ENCODE results near the gene GPD2. TPM values are rescaled to one million over a fixed set of nuclear protein-coding genes. Genes with fewer than 3 reads are reported as not detected.

GPD2 gene
- total and polyA plus RNA-seq, 10 of the 15 experiments (the other 5 are each of a cell fraction or from before 2014, with no cell fraction given), result 10.0 to 73.5 (median 43.4) TPM

GRCh38 chr2:156574112-156574511 is 137.9 kb downstream of the GPD2 start:
- Histone ChIP-seq H2AFZ (ENCODE audit: control insufficient read depth, low read depth, low read length) (no peak overlapping the region), H3K9ac (ENCODE audit: control insufficient read depth, insufficient read depth, low read length) (no peak overlapping the region), H3K9me3 (replicated peaks; ENCODE audit: control insufficient read depth, insufficient read depth, low read length) (no peaks in the 10 kb centered on the region), H3K4me2 (ENCODE audit: control insufficient read depth, insufficient read depth) (peak overlapping the region; percentile 66), H3K27ac (ENCODE audit: control insufficient read depth, insufficient read depth) (peak overlapping the region; percentile 18; the same call in 1 of the 2 replicates), H3K36me3 (ENCODE audit: control insufficient read depth in 2 of 2, insufficient read depth in 2 of 2, low read length in 1 of 2) (peaks cover 0 to 13% of the 10 kb centered on the region in 2 experiments; a peak in 1 of 4 replicates), H4K20me1 (ENCODE audit: control insufficient read depth, insufficient read depth) (no peaks in the 10 kb centered on the region), H3K4me3 (no peak overlapping the region), H3K79me2 (ENCODE audit: control insufficient read depth, insufficient read depth, low read length) (no peaks in the 10 kb centered on the region), H3K4me1 (ENCODE audit: control insufficient read depth, insufficient read depth, low read length) (peaks cover 10% of the 10 kb centered on the region; the same call in 1 of the 2 replicates), H3K27me3 (replicated peaks in 1 of 2; ENCODE audit: control insufficient read depth in 2 of 2, insufficient read depth in 2 of 2, low read length in 1 of 2) (no peaks in the 10 kb centered on the region)
- FAIRE-seq (no peak), DNase-seq (ENCODE audit: low read depth, low spot score) (no peak), ATAC-seq (peak; percentile 59)
- intact Hi-C loops (cut with micrococcal nuclease; ENCODE audit: unreplicated experiment), result no loop called here
- TF ChIP-seq CBX5 (IDR thresholded peaks at IDR 0.05; ENCODE audit: low read depth) (no peak), RUNX3 (IDR thresholded peaks at IDR 0.05; ENCODE audit: low read length) (peak; percentile 20; the same call in 1 of the 2 replicates)
- RAD21 ChIA-PET (ENCODE audit: unreplicated experiment), result interaction anchor here (0.7 to 2.9 kb wide), 13 partner anchors 10 to 240 kb away, joined by 3 to 22 read pairs (median 5); partner anchors contain the start of gene GPD2
- no TSS peak for BruUV-seq (replicated peaks)
- POLR2A ChIA-PET, result interaction anchor here (0.5 to 1.4 kb wide), 5 partner anchors 35 to 1080 kb away, joined by 3 read pairs; no protein-coding TSS in a partner anchor
- SMC1A ChIA-PET (ENCODE audit: uncharacterized antibody, unreplicated experiment), result interaction anchor here (0.6 to 5.7 kb wide), 20 partner anchors 8 to 239 kb away, joined by 3 to 39 read pairs (median 8); no protein-coding TSS in a partner anchor
- in situ Hi-C loops (cut with MboI), result no loop called here
- CTCF ChIA-PET, result interaction anchor here (1.0 to 3.1 kb wide), 7 partner anchors 14 to 239 kb away, joined by 3 to 21 read pairs (median 4); no protein-coding TSS in a partner anchor

- no peak overlapping the region for H3K4me2 ChIP-seq (ENCODE audit: control insufficient read depth, insufficient read depth)
- intact Hi-C loops (cut with micrococcal nuclease; ENCODE audit: unreplicated experiment), result no loop called here
- no peaks in the 10 kb centered on the region for H3K27me3 ChIP-seq (replicated peaks in 1 of 2; ENCODE audit: control insufficient read depth in 2 of 2, insufficient read depth in 2 of 2, low read length in 1 of 2)
- no peak overlapping the region for H3K9ac ChIP-seq (ENCODE audit: control insufficient read depth, insufficient read depth, low read length)
- RAD21 ChIA-PET (ENCODE audit: unreplicated experiment), result no interaction called here
- SMC1A ChIA-PET (ENCODE audit: uncharacterized antibody, unreplicated experiment), result interaction anchor here (1.6 to 5.7 kb wide), 2 partner anchors 13 to 241 kb away, joined by 7 to 39 read pairs; no protein-coding TSS in a partner anchor
- POLR2A ChIA-PET, result no interaction called here
- H4K20me1 ChIP-seq (ENCODE audit: control insufficient read depth, insufficient read depth), result no peaks in the 10 kb centered on the region
- WGBS (ENCODE audit: insufficient coverage, insufficient replicate concordance, low lambda C conversion rate, missing lambda C conversion rate), result 67% methylated on average over 3 of the region's 3 CpGs
- H3K9me3 ChIP-seq (replicated peaks; ENCODE audit: control insufficient read depth, insufficient read depth, low read length), result no peaks in the 10 kb centered on the region
- CTCF ChIA-PET, result no interaction called here
- DNase-seq (ENCODE audit: low read depth, low spot score) (no peak), ATAC-seq (no peak), FAIRE-seq (no peak)
- BruUV-seq (replicated peaks), result no TSS peak
- H3K27ac ChIP-seq (ENCODE audit: control insufficient read depth, insufficient read depth), result no peak overlapping the region
- no peak overlapping the region for H3K4me3 ChIP-seq
- H3K79me2 ChIP-seq (ENCODE audit: control insufficient read depth, insufficient read depth, low read length), result no peaks in the 10 kb centered on the region
- peaks cover 0 to 3% of the 10 kb centered on the region in 2 experiments; a peak in 1 of 4 replicates for H3K36me3 ChIP-seq (ENCODE audit: control insufficient read depth in 2 of 2, insufficient read depth in 2 of 2, low read length in 1 of 2)
- no peak overlapping the region for H2AFZ ChIP-seq (ENCODE audit: control insufficient read depth, low read depth, low read length)
- in situ Hi-C loops (cut with MboI), result loop anchor here (25.0 kb wide), 2 partner anchors 239 to 1189 kb away; partner anchors contain the start of gene NR4A2
- peaks cover 10% of the 10 kb centered on the region; the same call in 1 of the 2 replicates for H3K4me1 ChIP-seq (ENCODE audit: control insufficient read depth, insufficient read depth, low read length)
- TF ChIP-seq ZNF217 (IDR thresholded peaks at IDR 0.05), result no peak
- TF ChIP-seq ZNF384 (IDR thresholded peaks at IDR 0.05; ENCODE audit: borderline replicate concordance, low read depth, low read length), result no peak
- no peak for TF ChIP-seq MLLT1 (IDR thresholded peaks at IDR 0.05)
- no peak for TF ChIP-seq SP1 (IDR thresholded peaks at IDR 0.05; ENCODE audit: low read depth, low read length)
- TF ChIP-seq ASH2L (IDR thresholded peaks at IDR 0.05; ENCODE audit: borderline replicate concordance, low read depth), result no peak
- no peak for TF ChIP-seq IKZF2 (IDR thresholded peaks at IDR 0.05)
- TF ChIP-seq FOXM1 (IDR thresholded peaks at IDR 0.05; ENCODE audit: low read depth, low read length), result no peak
- no peak for TF ChIP-seq E2F8 (IDR thresholded peaks at IDR 0.05; ENCODE audit: low read depth, partially characterized antibody)
- no peak for TF ChIP-seq EED (IDR thresholded peaks at IDR 0.05; ENCODE audit: low read depth)
- TF ChIP-seq PAX8 (IDR thresholded peaks at IDR 0.05), result no peak
- no peak for TF ChIP-seq HDGF (IDR thresholded peaks at IDR 0.05)
- no peak for TF ChIP-seq GATAD2B (conservative IDR thresholded peaks at IDR 0.05; ENCODE audit: low read depth)
- no peak for TF ChIP-seq ZZZ3 (IDR thresholded peaks at IDR 0.05; ENCODE audit: control insufficient read depth, insufficient read length, low read depth)
- no peak for TF ChIP-seq RUNX3 (IDR thresholded peaks at IDR 0.05; ENCODE audit: low read length)
These were observed 139.8 kb downstream of the GPD2 start for GRCh38 chr2:156576005-156576404.

Data from GM12878 (cell line).